Endometrial microvascular endothelial cells (primary cell): Measurements from ENCODE around the gene TMEM270. TPM values are rescaled to one million over a fixed set of nuclear protein-coding genes. Genes with fewer than 3 reads are reported as not detected.

Experiments
- in situ Hi-C: cut with HindIII; loops from 2 replicates; pipeline ENCODE4 v1.10.0; 2017; ENCODE audit warnings: low sequenced_read_pairs, low pct_unique_long_range_greater_than_20kb; ENCODE audit errors: inconsistent ontology term
- total RNA-seq: library from RNA; depleted of rRNA; stranded (reverse); fragments of >200 nt; gene quantifications from one replicate; pipeline ENCODE4 v1.2.3, GENCODE V29; 2015; ENCODE audit errors: inconsistent ontology term

Gene TMEM270
- total RNA-seq, 1 donor from 2014 or later = not detected

- in situ Hi-C loops = no loop called here
Observed at GRCh38 chr7:73895626-73896025, 34.7 kb downstream of the TMEM270 start.

GRCh38 chr7:73896454-73896853 is 35.5 kb downstream of the TMEM270 start:
- in situ Hi-C loops = no loop called here

DNA sequence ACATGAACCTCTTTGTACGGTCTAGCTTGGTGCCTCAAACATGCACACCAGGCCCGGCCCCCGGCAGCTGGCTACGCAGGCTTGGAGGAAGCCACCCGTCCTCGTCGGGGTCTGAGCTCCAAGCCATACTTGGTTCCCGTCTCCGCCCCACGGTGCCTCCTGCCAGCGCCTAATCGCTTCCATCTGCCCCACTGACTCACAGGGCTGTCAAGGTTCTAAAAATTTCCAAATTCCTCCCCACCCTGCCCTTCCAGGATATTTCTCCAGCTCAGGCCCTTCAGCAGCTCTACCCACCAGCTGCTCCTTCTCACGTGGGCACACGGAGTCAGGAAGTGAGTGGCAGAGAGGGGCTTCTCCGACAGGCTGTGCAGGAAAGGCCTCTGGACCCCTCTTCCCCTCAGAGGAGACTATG is 38.8 kb downstream of the TMEM270 start:
- in situ Hi-C loops = no loop called here

GRCh38 chr7:73900286-73900685 is 39.3 kb downstream of the TMEM270 start:
- in situ Hi-C loops = no loop called here

DNA sequence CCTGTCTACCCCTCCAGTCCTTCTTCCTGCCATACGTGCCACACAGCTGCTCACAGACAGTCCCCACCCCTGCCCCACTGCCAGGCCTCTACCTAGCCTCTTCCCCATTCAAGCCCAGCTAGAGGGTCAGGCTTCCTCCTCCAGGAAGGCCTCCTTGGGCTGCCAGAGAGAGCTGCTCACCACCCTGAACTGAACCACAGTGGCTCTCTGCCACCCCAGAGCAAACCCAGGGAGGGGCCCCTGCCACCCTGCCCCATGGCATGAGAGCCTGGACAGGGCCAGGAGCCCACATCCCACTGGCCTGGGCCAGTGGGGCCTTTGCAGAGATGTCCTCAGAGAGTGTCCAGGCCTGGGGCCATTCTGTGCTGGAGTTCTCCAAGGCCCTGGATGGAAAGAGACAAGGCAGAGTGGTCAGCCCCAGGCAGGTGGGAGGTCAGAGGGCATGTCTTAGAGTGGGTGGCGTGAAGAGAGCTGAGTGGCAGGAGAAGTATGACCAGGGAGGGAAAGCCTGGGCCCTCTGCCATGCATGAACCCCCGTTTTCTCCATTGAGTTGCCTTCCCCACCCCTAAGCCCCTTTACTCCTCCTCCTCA is 40.4 kb downstream of the TMEM270 start:
- in situ Hi-C loops = no loop called here

DNA sequence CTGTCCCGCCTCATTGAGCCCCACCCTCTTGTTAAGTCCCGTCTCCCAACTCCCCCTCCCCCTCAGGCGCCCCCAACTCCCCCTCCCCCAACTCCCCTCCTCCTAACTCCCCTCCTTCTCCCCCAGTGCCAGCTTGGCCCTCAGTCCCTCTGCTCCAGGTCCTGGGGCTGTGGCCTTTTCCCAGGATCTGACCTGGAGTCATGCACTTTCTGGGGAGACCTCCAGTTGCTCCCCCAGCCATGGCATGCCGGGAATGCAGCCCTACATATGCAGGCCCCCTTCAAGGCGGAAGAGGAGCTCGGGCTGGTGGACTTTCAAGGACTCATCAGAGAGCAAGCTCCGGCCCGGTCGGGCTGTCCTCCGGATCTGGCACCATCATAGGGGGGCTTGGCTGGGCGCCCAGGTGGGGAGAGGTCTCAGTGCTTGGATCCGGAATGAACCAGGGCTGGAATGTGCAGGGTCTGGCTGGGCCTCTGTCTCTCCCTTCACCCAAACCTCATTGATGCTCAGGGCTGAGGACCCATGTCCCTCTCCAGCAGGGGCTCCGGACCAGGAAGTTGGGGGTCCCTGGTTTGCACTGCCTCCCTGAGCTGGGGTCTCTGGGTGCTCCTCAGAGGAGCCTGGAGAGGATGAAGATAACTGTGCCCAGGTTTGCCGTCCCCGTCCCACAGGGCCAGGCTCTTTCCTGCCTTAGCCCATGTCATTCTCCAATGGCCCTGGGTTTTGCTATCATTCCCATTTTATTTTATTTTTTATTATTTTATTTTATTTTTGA is 41.1 kb downstream of the TMEM270 start:
- in situ Hi-C loops = no loop called here

GRCh38 chr7:73903321-73904218 is 42.6 kb downstream of the TMEM270 start:
- in situ Hi-C loops = no loop called here

DNA sequence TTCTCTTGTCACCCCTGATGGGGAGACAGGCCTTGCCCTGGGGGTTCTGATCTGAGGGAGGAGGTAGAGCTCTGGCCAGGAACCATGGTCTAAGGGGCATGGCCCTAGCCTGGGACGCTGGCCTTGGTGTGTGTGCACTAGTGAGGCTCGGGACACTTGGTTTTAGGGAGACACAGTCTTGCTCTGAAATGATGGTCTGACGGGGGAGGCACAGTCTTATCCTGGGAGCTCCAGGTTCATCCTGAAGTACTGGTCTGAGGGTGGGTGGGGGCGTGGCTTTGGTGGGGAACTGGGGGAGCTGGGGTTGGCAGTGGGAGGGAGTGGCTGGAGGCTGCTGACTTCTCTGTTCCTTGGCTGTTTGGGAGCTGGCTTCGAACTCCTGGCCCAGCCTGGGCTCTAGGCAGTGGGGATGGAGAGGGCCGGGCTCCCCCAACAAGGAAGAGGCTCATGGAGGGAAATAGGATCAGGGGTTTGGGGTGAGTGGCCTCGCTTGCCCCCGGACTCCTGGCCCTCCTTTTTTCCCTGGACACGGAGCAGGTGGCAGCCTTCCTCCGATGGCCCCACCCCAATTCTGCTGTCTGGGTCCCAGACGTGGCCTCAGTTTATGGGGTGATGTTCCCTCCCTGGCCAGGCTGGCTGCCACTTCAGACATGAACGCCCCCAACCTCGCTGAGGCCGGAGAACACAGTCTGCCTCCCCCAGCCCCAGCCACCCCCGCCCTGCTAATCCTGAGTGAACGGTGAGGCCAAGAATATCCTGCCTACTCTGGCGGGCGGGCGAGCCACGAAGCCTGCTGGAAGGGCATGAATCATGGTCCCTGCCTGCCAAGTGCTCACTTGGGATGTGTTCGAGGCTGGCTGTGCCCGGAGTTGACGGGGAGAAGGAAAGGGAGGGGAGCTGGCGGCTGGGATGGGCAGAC is 43.5 kb downstream of the TMEM270 start:
- in situ Hi-C loops = no loop called here

- in situ Hi-C loops = no loop called here
Observed at GRCh38 chr7:73905360-73905759, 44.4 kb downstream of the TMEM270 start.

- in situ Hi-C loops = no loop called here
Observed at GRCh38 chr7:73906874-73907273, 45.9 kb downstream of the TMEM270 start.

- in situ Hi-C loops = no loop called here
Observed at GRCh38 chr7:73907554-73908122, 46.7 kb downstream of the TMEM270 start.

GRCh38 chr7:73908123-73908611 is 47.2 kb downstream of the TMEM270 start:
- in situ Hi-C loops = no loop called here

- in situ Hi-C loops = no loop called here
Observed at GRCh38 chr7:73909051-73909941, 48.3 kb downstream of the TMEM270 start.

GRCh38 chr7:73909996-73910395 is 49.0 kb downstream of the TMEM270 start:
- in situ Hi-C loops = no loop called here

GRCh38 chr7:73912223-73912622 is 51.3 kb downstream of the TMEM270 start:
- in situ Hi-C loops = no loop called here
